ENCODE data around the gene CNIH3.

- TF ChIP-seq EZH2 (IDR thresholded peaks at IDR 0.05; ENCODE audit: borderline replicate concordance, low read length) = no peak
- TF ChIP-seq, protein P1, sequence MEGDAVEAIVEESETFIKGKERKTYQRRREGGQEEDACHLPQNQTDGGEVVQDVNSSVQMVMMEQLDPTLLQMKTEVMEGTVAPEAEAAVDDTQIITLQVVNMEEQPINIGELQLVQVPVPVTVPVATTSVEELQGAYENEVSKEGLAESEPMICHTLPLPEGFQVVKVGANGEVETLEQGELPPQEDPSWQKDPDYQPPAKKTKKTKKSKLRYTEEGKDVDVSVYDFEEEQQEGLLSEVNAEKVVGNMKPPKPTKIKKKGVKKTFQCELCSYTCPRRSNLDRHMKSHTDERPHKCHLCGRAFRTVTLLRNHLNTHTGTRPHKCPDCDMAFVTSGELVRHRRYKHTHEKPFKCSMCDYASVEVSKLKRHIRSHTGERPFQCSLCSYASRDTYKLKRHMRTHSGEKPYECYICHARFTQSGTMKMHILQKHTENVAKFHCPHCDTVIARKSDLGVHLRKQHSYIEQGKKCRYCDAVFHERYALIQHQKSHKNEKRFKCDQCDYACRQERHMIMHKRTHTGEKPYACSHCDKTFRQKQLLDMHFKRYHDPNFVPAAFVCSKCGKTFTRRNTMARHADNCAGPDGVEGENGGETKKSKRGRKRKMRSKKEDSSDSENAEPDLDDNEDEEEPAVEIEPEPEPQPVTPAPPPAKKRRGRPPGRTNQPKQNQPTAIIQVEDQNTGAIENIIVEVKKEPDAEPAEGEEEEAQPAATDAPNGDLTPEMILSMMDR (IDR thresholded peaks at IDR 0.05; ENCODE audit: low read length) = no peak
Observed at GRCh38 chr1:224762701-224763100, 146.6 kb downstream of the CNIH3 start.

Measured in OCI-LY1 (cell line).